Gastrocnemius medialis (tissue), 4 donors: ENCODE results near the gene CDK18. TPM values are rescaled to one million over a fixed set of nuclear protein-coding genes. Genes with fewer than 3 reads are reported as not detected.
A peak's percentile ranks its signal among the peaks of the same experiment; 100 is the strongest.

Experiments used
- ATAC-seq, 2 donors: fragments of 150-250 bp; one replicate each; pipeline ENCODE4 v1.9.1; 2016
- DNase-seq, 2 donors: peaks; one replicate each; pipeline ENCODE4 v3.0.0-alpha.2; 2019
- H3K27ac ChIP-seq, 4 donors: fragments of 200-600 bp; sonication (generic); 1 replicate in 1 of 4; 2 replicates in 3 of 4; pipeline ENCODE4 v1.5.1; 2016 to 2018; ENCODE audit warnings: mild to moderate bottlenecking in 2 of 4, moderate library complexity in 1 of 4
- H3K27me3 ChIP-seq, 3 donors: fragments of 200-600 bp; sonication (generic) in 2 of 3; 1 replicate in 1 of 3; 2 replicates in 2 of 3; pipeline versions ENCODE4 v1.5.1 to v1.6.0; 2016 to 2019; ENCODE audit warnings: mild to moderate bottlenecking in 1 of 3, moderate library complexity in 1 of 3
- H3K36me3 ChIP-seq, 2 donors: fragments of 200-600 bp; sonication (generic) in 1 of 2; one replicate each; pipeline ENCODE4 v1.5.1; 2017 to 2018
- H3K4me1 ChIP-seq, 2 donors: fragments of 200-600 bp; sonication (generic) in 1 of 2; one replicate each; pipeline ENCODE4 v1.5.1; 2016 to 2017; ENCODE audit warnings: mild to moderate bottlenecking in 2 of 2
- H3K4me3 ChIP-seq, 4 donors: fragments of 200-600 bp; sonication (generic) in 3 of 4; 1 replicate in 1 of 4; 2 replicates in 3 of 4; pipeline ENCODE4 v1.5.1; 2016 to 2019; ENCODE audit warnings: mild to moderate bottlenecking in 2 of 4
- H3K9me3 ChIP-seq, 3 donors: fragments of 200-600 bp; sonication (generic) in 2 of 3; 1 replicate in 1 of 3; 2 replicates in 2 of 3; pipeline ENCODE4 v1.5.1; 2016 to 2019
- CTCF ChIP-seq, 5 experiments: fragments of 450-650 bp in 3 of 5; fragments of 200-600 bp in 2 of 5; sonication (generic) in 2 of 5; IDR thresholded peaks in 4 of 5; conservative IDR thresholded peaks in 1 of 5; 1 replicate in 4 of 5; 2 replicates in 1 of 5; pipeline ENCODE4 v1.5.1; 2016 to 2019; ENCODE audit warnings: antibody characterized with exemption in 5 of 5, mild to moderate bottlenecking in 3 of 5, moderate library complexity in 3 of 5
- POLR2A ChIP-seq, 2 donors: fragments of 450-650 bp; IDR thresholded peaks; one replicate each; pipeline ENCODE4 v1.6.1; 2017; ENCODE audit warnings: antibody characterized with exemption in 2 of 2, mild to moderate bottlenecking in 2 of 2, moderate library complexity in 2 of 2
- in situ Hi-C, 4 donors: fragments of 200-750 bp; cut with MboI; loops; one replicate each; pipeline versions ENCODE4 v1.15.0 to v1.8.0; 2017; ENCODE audit warnings: low sequenced_read_pairs in 4 of 4
- intact Hi-C: fragments of 100-400 bp; cut with DNase I; formaldehyde crosslinking; loops from one replicate; pipeline ENCODE4 v1.15.1; 2023; ENCODE audit warnings: low total_unique reads
- total RNA-seq, 4 donors: library from RNA; depleted of rRNA; stranded (reverse); fragments of >200 nt; gene quantifications; one replicate each; pipeline versions ENCODE4 v1.1.0 to v1.2.3, GENCODE V29; 2016

The CDK18 gene
- total RNA-seq, 4 donors from 2014 or later, result 1.2 to 4.6 (median 1.5) TPM

GRCh38 chr1:205535866-205536758 is 31.6 kb downstream of the CDK18 start:
- Histone ChIP-seq H3K27me3 (no peaks in the 10 kb centered on the region), H3K4me3 (no peak overlapping the region), H3K4me1 (no peaks in the 10 kb centered on the region), H3K27ac (no peak overlapping the region), H3K9me3 (no peaks in the 10 kb centered on the region), H3K36me3 (no peaks in the 10 kb centered on the region)
- TF ChIP-seq CTCF (IDR thresholded peaks at IDR 0.05 in 4 of 5, conservative IDR thresholded peaks at IDR 0.05 in 1 of 5) (no peak), POLR2A (IDR thresholded peaks at IDR 0.05) (no peak)
- in situ Hi-C loops (no loop called here), intact Hi-C loops (no loop called here)
- DNase-seq (no peak), ATAC-seq (no peak)

- Histone ChIP-seq H3K4me1 (no peaks in the 10 kb centered on the region), H3K27ac (no peak overlapping the region), H3K27me3 (no peaks in the 10 kb centered on the region), H3K9me3 (no peaks in the 10 kb centered on the region), H3K36me3 (no peaks in the 10 kb centered on the region), H3K4me3 (no peak overlapping the region)
- DNase-seq, result no peak
- ATAC-seq, result no peak
- in situ Hi-C loops, result no loop called here
- intact Hi-C loops, result no loop called here
- TF ChIP-seq CTCF (IDR thresholded peaks at IDR 0.05 in 4 of 5, conservative IDR thresholded peaks at IDR 0.05 in 1 of 5) (no peak), POLR2A (IDR thresholded peaks at IDR 0.05) (no peak)
Measured at GRCh38 chr1:205536759-205537361, 32.4 kb downstream of the CDK18 start.

GRCh38 chr1:205537386-205538018 is 33.0 kb downstream of the CDK18 start:
- Histone ChIP-seq H3K36me3 (no peaks in the 10 kb centered on the region), H3K4me1 (no peaks in the 10 kb centered on the region), H3K27me3 (no peaks in the 10 kb centered on the region), H3K27ac (no peak overlapping the region), H3K9me3 (no peaks in the 10 kb centered on the region), H3K4me3 (no peak overlapping the region)
- ATAC-seq, result peak in 1 of 2 donors; percentile 29
- intact Hi-C loops (no loop called here), in situ Hi-C loops (no loop called here)
- DNase-seq, result no peak
- TF ChIP-seq CTCF (IDR thresholded peaks at IDR 0.05 in 4 of 5, conservative IDR thresholded peaks at IDR 0.05 in 1 of 5), result no peak
- TF ChIP-seq POLR2A (IDR thresholded peaks at IDR 0.05), result no peak

GRCh38 chr1:205538235-205538840 is 33.9 kb downstream of the CDK18 start:
- H3K4me1 ChIP-seq, result no peaks in the 10 kb centered on the region
- in situ Hi-C loops, result no loop called here
- DNase-seq (no peak), ATAC-seq (no peak)
- no peaks in the 10 kb centered on the region for H3K36me3 ChIP-seq
- no peaks in the 10 kb centered on the region for H3K9me3 ChIP-seq
- no peak overlapping the region for H3K27ac ChIP-seq
- intact Hi-C loops, result no loop called here
- peaks cover 0 to 8% (median 4%) of the 10 kb centered on the region in 3 donors for H3K27me3 ChIP-seq
- no peak for TF ChIP-seq POLR2A (IDR thresholded peaks at IDR 0.05)
- TF ChIP-seq CTCF (IDR thresholded peaks at IDR 0.05 in 4 of 5, conservative IDR thresholded peaks at IDR 0.05 in 1 of 5), result no peak
- H3K4me3 ChIP-seq, result no peak overlapping the region
